ENCODE results near the gene KCNK4.
A peak's percentile ranks its signal among the peaks of the same experiment; 100 is the strongest.

The KCNK4 gene

DNA sequence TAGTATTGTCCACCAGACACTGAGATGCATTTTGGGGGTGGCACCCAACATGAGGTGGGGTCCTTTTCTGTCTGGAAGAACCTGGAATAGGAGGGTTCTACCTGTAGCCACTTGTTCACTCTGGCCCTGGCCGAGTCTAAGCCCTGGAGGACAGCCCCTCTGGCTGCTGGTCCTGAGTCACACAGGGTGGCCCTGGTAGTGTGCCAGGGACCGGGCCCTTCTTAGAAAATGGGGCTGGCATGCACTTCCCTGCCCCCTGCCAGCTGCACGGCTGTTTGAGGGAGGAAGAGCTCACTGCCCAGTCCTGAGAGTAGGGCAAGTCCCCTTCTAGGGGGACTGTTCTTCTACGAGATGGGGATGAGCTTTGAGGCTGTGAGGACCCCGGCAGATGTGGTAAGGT lies 37.6 kb upstream of the KCNK4 start:
- DNase-seq, result no peak

- no peak for DNase-seq
Measured at GRCh38 chr11:64254326-64254725, 36.8 kb upstream of the KCNK4 start.

DNA sequence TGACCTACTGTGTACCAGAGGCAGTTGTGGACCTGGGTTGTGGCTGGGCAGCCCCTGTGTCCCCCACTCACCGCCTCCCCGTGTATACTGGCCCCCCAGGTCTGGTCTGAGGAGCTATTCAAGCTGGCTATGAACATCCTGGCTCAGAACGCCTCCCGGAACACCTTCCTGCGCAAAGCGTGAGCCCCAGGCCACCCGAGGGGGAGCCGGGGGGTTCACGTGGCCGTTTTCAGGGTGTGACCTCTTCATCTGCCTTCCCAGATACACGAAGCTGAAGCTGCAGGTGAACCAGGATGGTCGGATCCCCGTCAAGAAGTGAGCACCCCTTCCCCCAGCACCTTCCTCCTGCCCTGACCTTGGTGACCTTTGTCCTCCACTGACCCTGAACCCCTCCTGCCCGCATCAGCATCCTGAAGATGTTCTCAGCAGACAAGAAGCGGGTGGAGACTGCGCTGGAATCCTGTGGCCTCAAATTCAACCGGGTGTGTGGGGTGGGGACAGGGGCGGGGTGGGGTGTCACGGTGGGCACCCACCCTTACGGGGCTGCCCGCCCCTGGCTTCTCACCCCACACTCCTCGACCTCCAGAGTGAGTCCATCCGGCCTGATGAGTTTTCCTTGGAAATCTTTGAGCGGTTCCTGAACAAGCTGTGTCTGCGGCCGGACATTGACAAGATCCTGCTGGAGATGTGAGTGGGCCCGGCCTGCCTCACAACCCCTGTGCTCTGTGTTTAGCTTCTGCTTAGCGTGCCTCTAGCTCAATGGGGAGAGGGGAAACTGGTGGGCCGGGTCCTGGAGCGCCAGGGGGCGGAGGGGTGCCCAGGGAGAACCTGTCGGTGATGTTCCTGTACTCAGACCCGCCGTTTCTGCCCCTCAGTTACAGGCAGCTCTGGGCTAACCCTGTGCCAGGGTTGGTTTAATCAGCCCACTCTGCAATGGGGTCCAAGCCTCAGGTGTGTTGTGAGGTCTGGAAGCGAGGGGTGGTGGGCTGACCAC lies 35.7 kb upstream of the KCNK4 start:
- DNase-seq, result no peak

DNA sequence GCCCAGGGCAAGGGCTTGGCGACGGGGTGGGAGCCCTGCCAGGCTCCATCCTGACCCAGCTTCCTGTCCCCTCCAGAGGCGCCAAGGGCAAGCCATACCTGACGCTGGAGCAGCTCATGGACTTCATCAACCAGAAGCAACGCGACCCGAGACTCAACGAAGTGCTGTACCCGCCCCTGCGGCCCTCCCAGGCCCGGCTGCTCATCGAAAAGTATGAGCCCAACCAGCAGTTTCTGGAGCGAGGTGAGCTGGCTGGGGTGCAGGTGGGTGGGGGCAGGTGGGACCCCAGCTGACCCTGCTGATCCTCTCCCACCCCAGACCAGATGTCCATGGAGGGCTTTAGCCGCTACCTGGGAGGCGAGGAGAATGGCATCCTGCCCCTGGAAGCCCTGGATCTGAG lies 34.8 kb upstream of the KCNK4 start:
- no peak for DNase-seq

- DNase-seq, result no peak
Measured at GRCh38 chr11:64258356-64258755, 32.7 kb upstream of the KCNK4 start.

DNA sequence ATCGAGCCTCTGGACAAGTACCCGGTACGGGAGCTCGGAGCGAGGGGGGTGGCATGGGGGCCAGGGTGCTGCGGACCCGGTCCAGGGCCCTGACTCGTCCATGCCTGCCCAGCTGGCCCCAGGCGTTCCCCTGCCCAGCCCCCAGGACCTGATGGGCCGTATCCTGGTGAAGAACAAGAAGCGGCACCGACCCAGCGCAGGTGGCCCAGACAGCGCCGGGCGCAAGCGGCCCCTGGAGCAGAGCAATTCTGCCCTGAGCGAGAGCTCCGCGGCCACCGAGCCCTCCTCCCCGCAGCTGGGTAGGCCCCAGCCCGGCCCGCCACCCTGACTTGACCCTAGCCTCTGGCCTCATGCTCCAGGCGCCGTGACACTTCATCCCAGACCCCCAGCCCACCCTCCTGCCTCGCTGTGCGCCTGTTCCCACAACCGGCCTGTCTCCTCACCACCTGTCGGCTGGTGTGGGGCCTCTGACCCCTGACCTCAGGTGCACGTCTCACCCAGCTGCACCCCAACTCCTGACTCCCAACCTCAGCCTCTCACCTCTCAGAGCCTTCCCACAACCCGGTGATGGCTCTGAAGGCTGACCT lies 32.1 kb upstream of the KCNK4 start:
- DNase-seq, result no peak

DNA sequence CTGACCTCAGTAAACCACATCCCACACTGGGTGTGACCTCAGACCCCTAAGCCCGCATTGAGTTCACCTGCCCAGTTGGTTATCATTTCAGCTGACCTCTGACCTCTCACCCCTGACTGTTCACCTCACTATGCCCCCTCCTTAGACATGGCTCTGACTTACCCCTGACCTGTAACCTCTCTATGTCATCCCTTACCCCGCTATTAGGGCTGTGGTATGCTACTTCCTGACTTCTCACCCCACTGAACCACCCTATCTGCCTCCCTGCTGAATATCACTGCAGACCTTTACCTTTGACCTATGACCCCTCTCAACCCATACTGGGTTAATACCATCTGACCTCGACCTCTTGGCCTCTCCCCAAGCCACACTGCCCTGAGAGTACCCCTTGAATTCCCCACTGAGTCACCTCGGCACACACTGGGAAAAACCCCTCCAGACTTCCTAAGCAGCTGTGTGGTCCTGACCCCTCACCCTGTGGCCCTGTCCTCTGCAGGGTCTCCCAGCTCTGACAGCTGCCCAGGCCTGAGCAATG lies 31.5 kb upstream of the KCNK4 start:
- no peak for DNase-seq

DNA sequence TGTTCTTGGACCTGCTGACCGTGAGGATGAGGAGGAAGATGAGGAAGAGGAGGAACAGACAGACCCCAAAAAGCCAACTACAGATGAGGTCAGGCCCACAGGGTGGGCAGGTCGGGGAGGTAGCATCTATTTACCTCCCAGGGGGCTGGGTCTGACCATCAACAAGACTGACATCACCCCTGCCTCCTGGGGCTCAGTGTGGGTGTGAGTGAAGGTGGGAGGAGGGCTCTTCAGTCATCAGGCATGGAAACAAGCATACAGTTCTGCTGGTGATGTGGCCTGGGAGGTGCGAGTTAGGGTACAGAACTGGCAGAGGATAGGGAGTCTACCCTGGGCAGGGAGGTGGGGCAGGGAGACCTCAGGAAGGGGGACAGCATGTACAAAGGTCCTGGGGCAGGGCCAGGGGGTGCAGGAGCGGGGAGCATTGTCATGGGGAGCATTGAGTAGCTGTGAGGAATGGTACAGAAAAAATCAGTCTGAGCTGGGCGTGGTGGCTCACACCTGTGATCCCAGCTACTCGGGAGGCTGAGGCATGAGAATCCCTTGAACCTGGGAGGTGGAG lies 30.9 kb upstream of the KCNK4 start:
- no peak for DNase-seq

- no peak for DNase-seq
Measured at GRCh38 chr11:64261556-64262080, 29.5 kb upstream of the KCNK4 start.

DNA sequence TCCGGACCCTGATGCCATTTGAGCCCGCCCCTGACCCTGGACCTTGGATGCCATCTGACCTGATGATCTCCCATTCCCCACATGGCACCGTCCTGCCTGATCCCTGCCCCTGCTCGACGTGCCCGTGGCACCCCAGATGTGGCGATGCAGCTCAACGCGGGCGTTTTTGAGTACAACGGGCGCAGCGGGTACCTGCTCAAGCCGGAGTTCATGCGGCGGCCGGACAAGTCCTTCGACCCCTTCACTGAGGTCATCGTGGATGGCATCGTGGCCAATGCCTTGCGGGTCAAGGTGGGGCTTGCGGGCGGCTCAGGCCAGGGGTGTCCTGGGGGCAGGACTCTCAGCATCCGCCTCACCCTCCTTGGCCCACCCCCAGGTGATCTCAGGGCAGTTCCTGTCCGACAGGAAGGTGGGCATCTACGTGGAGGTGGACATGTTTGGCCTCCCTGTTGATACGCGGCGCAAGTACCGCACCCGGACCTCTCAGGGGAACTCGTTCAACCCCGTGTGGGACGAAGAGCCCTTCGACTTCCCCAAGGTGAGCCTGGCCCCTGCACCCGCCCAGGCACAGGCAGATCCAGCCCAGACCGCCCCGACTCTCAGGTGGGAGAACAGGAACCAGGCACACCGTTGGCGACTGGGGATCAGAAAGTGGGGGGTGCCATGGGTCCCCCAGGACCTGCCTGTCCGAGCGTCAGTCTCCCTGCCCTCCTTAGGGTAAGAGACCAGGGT lies 28.7 kb upstream of the KCNK4 start:
- DNase-seq, result no peak

DNA sequence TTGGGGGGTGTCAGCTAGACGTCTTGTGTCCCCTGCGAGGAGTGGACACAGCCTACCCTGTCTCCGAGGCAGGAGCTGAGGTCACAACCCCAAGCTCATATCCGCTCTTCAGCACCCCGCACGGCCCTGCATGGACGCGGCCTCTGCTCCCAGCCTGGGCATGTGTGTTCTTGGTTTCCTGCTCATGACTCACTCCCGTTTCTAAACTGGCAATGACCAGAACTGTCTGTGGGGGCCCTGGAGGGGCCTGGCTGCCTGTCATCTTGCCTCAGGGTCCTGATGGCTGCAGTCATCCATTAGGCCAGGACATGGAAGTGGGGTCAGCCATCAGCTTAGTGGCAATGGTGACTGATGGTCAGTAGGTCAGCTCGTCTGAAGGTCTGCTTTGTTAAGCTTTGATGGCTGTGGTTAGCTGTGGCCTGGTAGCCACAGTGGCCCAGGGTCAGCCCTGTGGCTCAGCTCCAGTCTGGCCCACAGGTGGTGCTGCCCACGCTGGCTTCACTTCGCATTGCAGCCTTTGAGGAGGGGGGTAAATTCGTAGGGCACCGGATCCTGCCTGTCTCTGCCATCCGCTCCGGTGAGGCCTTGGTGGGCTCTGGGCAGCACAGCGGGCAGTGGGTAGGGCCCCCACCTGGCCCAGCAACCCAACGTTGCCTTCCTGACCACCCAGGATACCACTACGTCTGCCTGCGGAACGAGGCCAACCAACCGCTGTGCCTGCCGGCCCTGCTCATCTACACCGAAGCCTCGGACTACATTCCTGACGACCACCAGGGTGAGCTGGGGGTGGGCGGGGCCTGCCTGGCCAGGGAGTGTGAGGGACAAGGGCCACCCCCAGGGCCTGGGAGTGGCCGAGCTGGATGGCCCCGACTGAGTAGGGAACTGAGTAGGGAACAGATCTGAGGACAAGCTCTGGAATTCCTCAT lies 27.8 kb upstream of the KCNK4 start:
- DNase-seq, result no peak

DNA sequence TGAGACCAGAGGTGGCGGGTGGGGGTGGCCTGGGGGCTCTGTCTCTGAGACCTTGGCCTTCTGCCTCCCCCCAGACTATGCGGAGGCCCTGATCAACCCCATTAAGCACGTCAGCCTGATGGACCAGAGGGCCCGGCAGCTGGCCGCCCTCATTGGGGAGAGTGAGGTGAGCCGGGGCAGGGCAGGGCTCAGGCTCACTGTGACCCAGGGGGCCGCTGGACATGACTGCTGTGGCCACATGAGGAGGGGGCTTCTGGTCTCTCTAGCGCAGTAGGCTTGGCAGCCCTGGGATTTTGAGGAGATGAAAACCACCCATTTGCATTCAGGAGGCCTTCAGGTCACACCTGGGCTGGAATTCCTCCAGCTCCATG lies 27.2 kb upstream of the KCNK4 start:
- DNase-seq, result no peak

GRCh38 chr11:64264371-64264852 lies 26.7 kb upstream of the KCNK4 start:
- DNase-seq, result no peak

DNA sequence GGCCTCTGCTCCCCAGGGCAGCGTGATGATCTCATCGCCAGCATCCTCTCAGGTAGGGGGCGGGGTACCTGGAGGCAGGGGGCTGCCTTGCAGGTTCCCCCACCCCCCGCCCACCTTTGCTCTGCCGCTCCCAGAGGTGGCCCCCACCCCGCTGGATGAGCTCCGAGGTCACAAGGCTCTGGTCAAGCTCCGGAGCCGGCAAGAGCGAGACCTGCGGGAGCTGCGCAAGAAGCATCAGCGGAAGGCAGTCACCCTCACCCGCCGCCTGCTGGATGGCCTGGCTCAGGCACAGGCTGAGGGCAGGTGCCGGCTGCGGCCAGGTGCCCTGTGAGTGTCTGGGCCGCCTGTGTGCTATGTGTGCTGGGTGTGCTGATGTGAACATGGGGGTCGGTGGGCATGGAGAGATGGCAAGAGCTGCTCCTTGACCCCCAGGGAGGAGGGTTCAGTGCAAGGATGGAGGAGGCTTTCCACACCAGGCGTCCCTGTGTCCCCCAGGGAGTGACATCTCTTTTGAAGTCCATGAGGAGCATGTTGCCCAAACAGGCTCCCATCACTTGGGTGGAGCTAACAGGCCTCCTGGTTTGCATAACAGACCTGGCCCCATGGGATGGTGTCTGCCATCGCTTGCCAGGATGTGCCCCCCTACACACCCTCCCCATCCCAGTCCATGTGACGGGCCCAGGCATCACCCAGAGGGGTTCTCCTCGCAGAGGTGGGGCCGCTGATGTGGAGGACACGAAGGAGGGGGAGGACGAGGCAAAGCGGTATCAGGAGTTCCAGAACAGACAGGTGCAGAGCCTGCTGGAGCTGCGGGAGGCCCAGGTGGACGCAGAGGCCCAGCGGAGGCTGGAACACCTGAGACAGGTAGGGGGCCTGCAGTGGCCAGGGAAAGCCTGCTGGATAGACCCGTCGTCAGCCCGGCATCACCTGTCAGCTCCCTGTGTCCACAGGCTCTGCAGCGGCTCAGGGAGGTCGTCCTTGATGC lies 25.6 kb upstream of the KCNK4 start:
- DNase-seq, result no peak

- DNase-seq, result no peak
Measured at GRCh38 chr11:64266339-64266738, 24.8 kb upstream of the KCNK4 start.

- no peak for DNase-seq
Measured at GRCh38 chr11:64267207-64267945, 23.7 kb upstream of the KCNK4 start.

DNA sequence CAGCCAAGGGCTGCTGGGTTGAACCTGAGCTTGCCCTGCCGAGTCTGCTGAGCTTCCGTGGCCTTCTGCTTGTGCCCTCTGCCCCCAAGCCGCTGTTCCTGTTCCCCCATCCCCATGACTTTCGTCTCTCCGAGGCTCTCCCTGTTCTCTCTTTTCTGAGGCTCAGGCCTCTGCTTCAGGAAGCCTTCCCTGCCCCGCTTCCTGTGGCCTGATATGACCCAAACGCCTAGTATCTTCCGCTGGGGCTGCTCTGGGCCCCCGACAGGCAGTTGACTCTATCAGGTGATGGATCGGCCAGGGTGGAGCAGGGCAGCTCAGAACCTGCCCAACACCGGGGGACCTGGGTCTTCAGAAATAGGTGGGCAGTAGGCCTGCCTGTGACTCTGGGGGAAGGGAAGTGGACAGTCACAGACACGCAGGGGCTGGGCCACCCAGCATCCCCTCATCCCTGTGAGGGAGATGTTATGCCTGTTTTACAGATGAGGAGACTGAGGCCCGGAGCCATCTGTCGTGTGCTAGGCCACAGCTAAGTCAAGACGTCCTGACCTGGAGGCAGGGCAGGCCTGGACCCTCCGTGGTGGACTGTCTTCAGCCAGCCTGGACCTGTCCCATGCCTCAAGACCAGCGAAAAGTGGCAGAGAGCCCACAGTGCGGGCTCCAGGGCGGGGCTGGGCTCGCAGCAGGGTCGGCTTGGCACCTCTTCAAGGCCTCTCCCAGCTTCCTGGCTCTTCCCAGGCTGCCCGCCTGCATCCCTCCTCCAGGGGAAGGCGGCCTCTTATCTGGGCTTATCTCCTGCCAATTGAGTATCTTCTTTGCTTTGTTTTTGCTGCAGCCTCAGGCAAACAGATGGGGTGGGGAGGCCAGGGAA lies 22.8 kb upstream of the KCNK4 start:
- peak in 1 of 2 experiments; percentile 62 for DNase-seq

GRCh38 chr11:64268893-64269539 lies 22.1 kb upstream of the KCNK4 start:
- DNase-seq, result peak; percentile 59 to 62

Data from SW 1271 (cell line).